Right hindlimb (tissue), 1 donor: ENCODE results near the gene UBE2F.
"Not testable (repeated sequence)": the region's sequence is repeated elsewhere in the genome, so short reads cannot be mapped to it uniquely, and the experiment has no call there.

Source experiments
- DNase-seq: peaks from one replicate; pipeline ENCODE4 v3.0.0-alpha.2; 2018

UBE2F gene

GRCh38 chr2:237980751-237981150 lies 13.9 kb downstream of the UBE2F start:
- DNase-seq = no peak

GRCh38 chr2:237981621-237982020 lies 14.8 kb downstream of the UBE2F start:
- not testable (repeated sequence) for DNase-seq

- DNase-seq = no peak
These were observed 15.4 kb downstream of the UBE2F start for GRCh38 chr2:237982039-237982725.

GRCh38 chr2:237983922-237984321 lies 17.1 kb downstream of the UBE2F start:
- no peak for DNase-seq

- DNase-seq = no peak
These were observed 20.5 kb downstream of the UBE2F start for GRCh38 chr2:237987268-237987667.

GRCh38 chr2:237993701-237994100 lies 26.9 kb downstream of the UBE2F start:
- DNase-seq = no peak

- DNase-seq = no peak
These were observed 28.2 kb downstream of the UBE2F start for GRCh38 chr2:237995036-237995435.

GRCh38 chr2:237996021-237996593 lies 29.3 kb downstream of the UBE2F start:
- DNase-seq = no peak

GRCh38 chr2:237997521-237997920 lies 30.7 kb downstream of the UBE2F start:
- DNase-seq = no peak

- no peak for DNase-seq
These were observed 31.7 kb downstream of the UBE2F start for GRCh38 chr2:237998530-237998929.

GRCh38 chr2:238003234-238004031 lies 36.6 kb downstream of the UBE2F start:
- DNase-seq = no peak

- DNase-seq = no peak
These were observed 37.4 kb downstream of the UBE2F start for GRCh38 chr2:238004077-238004830.

- DNase-seq = no peak
These were observed 38.7 kb downstream of the UBE2F start for GRCh38 chr2:238005528-238005927.

- DNase-seq = no peak
These were observed 39.7 kb downstream of the UBE2F start for GRCh38 chr2:238006510-238006909.

- DNase-seq = no peak
These were observed 41.1 kb downstream of the UBE2F start for GRCh38 chr2:238007924-238008323.

- DNase-seq = no peak
These were observed 42.7 kb downstream of the UBE2F start for GRCh38 chr2:238009563-238009962.

- no peak for DNase-seq
These were observed 43.8 kb downstream of the UBE2F start for GRCh38 chr2:238010572-238010971.

- no peak for DNase-seq
These were observed 47.0 kb downstream of the UBE2F start for GRCh38 chr2:238013806-238014205.

- no peak for DNase-seq
These were observed 48.9 kb downstream of the UBE2F start for GRCh38 chr2:238015705-238016104.

GRCh38 chr2:238016526-238016925 lies 49.7 kb downstream of the UBE2F start:
- DNase-seq = no peak

- no peak for DNase-seq
These were observed 53.1 kb downstream of the UBE2F start for GRCh38 chr2:238019962-238020361.

GRCh38 chr2:238020816-238021215 lies 54.0 kb downstream of the UBE2F start:
- DNase-seq = no peak

- DNase-seq = no peak
These were observed 54.5 kb downstream of the UBE2F start for GRCh38 chr2:238021327-238021726.
